Endodermal cell (in vitro differentiated cells): ENCODE measurements around the gene DYNAP. TPM values are rescaled to one million over a fixed set of nuclear protein-coding genes. Genes with fewer than 3 reads are reported as not detected.

Experiments
- DNase-seq: peaks from one replicate; pipeline ENCODE4 v3.0.0-alpha.2; 2017
- H3K27ac ChIP-seq: 2 replicates; pipeline ENCODE4 v1.5.1; 2013; ENCODE audit warnings: mild to moderate bottlenecking, low read depth, low read length, moderate library complexity
- H3K27me3 ChIP-seq: 2 replicates; pipeline ENCODE4 v1.6.1; 2013; ENCODE audit warnings: mild to moderate bottlenecking, low read length, moderate library complexity; ENCODE audit not compliant: insufficient read depth, control insufficient read depth, poor library complexity, severe bottlenecking
- H3K36me3 ChIP-seq: 2 replicates; pipeline ENCODE4 v1.7.0; 2013; ENCODE audit warnings: mild to moderate bottlenecking, low read length, moderate library complexity; ENCODE audit not compliant: control insufficient read depth, insufficient read depth
- H3K4me1 ChIP-seq: one replicate; pipeline ENCODE4 v1.7.0; 2013; ENCODE audit warnings: low read length; ENCODE audit not compliant: control insufficient read depth, insufficient read depth
- H3K4me3 ChIP-seq: 2 replicates; pipeline ENCODE4 v1.5.1; 2013; ENCODE audit warnings: mild to moderate bottlenecking, low read length, moderate library complexity
- H3K9ac ChIP-seq: 2 replicates; pipeline ENCODE4 v1.6.1; 2013; ENCODE audit warnings: mild to moderate bottlenecking, low read length, moderate library complexity; ENCODE audit not compliant: poor library complexity, severe bottlenecking; ENCODE audit errors: extremely low read depth
- H3K9me3 ChIP-seq: 2 replicates; pipeline ENCODE4 v1.6.1; 2013; ENCODE audit warnings: mild to moderate bottlenecking, low read length, moderate library complexity; ENCODE audit not compliant: control insufficient read depth
- H3K27ac Mint-ChIP-seq: 2 replicates; pipeline ENCODE4 v1.8.0; 2020; ENCODE audit warnings: mixed read lengths
- H3K27me3 Mint-ChIP-seq: 2 replicates; pipeline ENCODE4 v1.8.0; 2021; ENCODE audit warnings: mild to moderate bottlenecking, mixed read lengths; ENCODE audit not compliant: insufficient read depth
- H3K36me3 Mint-ChIP-seq: 2 replicates; pipeline ENCODE4 v1.8.0; 2020; ENCODE audit warnings: low read depth, mixed read lengths
- H3K4me1 Mint-ChIP-seq: 2 replicates; pipeline ENCODE4 v1.8.0; 2020; ENCODE audit warnings: mixed read lengths
- H3K4me3 Mint-ChIP-seq: 2 replicates; pipeline ENCODE4 v1.8.0; 2020; ENCODE audit warnings: mild to moderate bottlenecking, moderate library complexity, mixed read lengths
- H3K9me3 Mint-ChIP-seq: 2 replicates; pipeline ENCODE4 v1.8.0; 2020; ENCODE audit warnings: mild to moderate bottlenecking, mixed read lengths
- WGBS, 2 experiments: methylation state at CpG; one replicate each; pipeline versions ENCODE4 v1.1.5 to v1.1.7; 2013; ENCODE audit warnings: missing lambda C conversion rate in 2 of 2, mixed read lengths in 1 of 2; ENCODE audit not compliant: insufficient coverage in 1 of 2, insufficient read length in 1 of 2; 5-methylcytosine and 5-hydroxymethylcytosine counted together
- long read RNA-seq, 4 experiments: library from polyadenylated mRNA in 2 of 4; library from RNA in 1 of 4; library from capped mRNA in 1 of 4; stranded (forward) in 3 of 4; unstranded in 1 of 4; transcript quantifications; one replicate each; pipeline ENCODE4 v2.0.0, GENCODE V29; 2020 to 2021; ENCODE audit warnings: inconsistent platforms in 1 of 4
- polyA plus RNA-seq, 2 experiments: library from polyadenylated mRNA; stranded (reverse); fragments of 50-300 nt; gene quantifications; one replicate each; pipeline ENCODE4 v1.2.3, GENCODE V29; 2013
- total RNA-seq, 2 donors: library from RNA; stranded (reverse); fragmentation: NEBNext Ultra II Directional in 1 of 2; extraction: Animal tissue kit (Norgen Biotek cat#: 25700) in 1 of 2; gene quantifications; 2 replicates in 1 of 2; 3 replicates in 1 of 2; pipeline ENCODE4 v1.2.1, GENCODE V29; 2021
- TF ChIP-seq, protein P1 (sequence below): fragments of 200-600 bp; sonication (generic); conservative IDR thresholded peaks from 2 replicates; pipeline ENCODE4 v1.5.0; 2021; ENCODE audit warnings: antibody characterized with exemption, mild to moderate bottlenecking

The DYNAP gene
- not detected for total RNA-seq
- not detected for polyA plus RNA-seq (2013, experiment 1 of 2)
- not detected for polyA plus RNA-seq (2013, experiment 2 of 2)
- long read RNA-seq, experiment 1 = 0 reads
- long read RNA-seq, experiment 2 = 0 reads
- long read RNA-seq, experiment 3 = 0 reads
- long read RNA-seq, experiment 4 = 0 reads

GRCh38 chr18:54590945-54591344, at the start of gene DYNAP:
DYNAP (plus strand) TSS chr18:54591245; CDS start chr18:54591283, 38 bp downstream.
- TF ChIP-seq, protein P1, sequence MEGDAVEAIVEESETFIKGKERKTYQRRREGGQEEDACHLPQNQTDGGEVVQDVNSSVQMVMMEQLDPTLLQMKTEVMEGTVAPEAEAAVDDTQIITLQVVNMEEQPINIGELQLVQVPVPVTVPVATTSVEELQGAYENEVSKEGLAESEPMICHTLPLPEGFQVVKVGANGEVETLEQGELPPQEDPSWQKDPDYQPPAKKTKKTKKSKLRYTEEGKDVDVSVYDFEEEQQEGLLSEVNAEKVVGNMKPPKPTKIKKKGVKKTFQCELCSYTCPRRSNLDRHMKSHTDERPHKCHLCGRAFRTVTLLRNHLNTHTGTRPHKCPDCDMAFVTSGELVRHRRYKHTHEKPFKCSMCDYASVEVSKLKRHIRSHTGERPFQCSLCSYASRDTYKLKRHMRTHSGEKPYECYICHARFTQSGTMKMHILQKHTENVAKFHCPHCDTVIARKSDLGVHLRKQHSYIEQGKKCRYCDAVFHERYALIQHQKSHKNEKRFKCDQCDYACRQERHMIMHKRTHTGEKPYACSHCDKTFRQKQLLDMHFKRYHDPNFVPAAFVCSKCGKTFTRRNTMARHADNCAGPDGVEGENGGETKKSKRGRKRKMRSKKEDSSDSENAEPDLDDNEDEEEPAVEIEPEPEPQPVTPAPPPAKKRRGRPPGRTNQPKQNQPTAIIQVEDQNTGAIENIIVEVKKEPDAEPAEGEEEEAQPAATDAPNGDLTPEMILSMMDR = no peak
- Histone ChIP-seq H3K4me3 (no peak within 1 kb of the TSS), H3K9me3 (no peaks in the 10 kb centered on the region), H3K27ac (no peak within 1 kb of the TSS), H3K36me3 (no peaks in the 10 kb centered on the region), H3K27me3 (no peaks in the 10 kb centered on the region), H3K9ac (no peak within 1 kb of the TSS), H3K4me1 (no peaks in the 10 kb centered on the region)
- H3K36me3 Mint-ChIP-seq = no peaks in the 10 kb centered on the region
- no peak within 1 kb of the TSS for H3K27ac Mint-ChIP-seq
- H3K9me3 Mint-ChIP-seq = no peaks in the 10 kb centered on the region
- no peak for DNase-seq
- no peaks in the 10 kb centered on the region for H3K27me3 Mint-ChIP-seq
- H3K4me3 Mint-ChIP-seq = no peak within 1 kb of the TSS
- WGBS, 2 experiments = 91 to 100% methylated on average over 3 to 5 of the region's 5 CpGs
- H3K4me1 Mint-ChIP-seq = peaks cover 3% of the 10 kb centered on the region

DNA sequence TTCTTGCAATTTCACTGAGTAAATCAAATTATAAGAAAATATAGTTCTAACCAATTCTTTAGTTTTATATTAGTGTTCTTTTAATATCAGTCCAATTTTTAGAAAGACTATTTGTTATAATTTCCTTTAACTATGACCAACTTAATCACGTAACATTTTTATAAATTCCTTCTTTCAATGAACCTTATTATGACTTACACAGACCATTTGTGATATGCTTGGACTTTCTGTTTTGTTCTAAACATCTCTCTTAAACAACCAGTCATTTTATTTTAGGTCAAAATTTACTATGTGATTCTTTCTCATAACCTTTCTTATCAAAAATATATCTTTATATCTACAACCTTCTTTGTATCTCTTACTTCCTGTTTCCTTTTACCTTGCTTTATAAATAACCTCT, 39.5 kb upstream of the DYNAP start:
- H3K9ac ChIP-seq = no peak overlapping the region
- WGBS, 2 experiments = 88 to 96% methylated on average over 1 of the region's 1 CpG
- H3K36me3 Mint-ChIP-seq = no peaks in the 10 kb centered on the region
- H3K27ac Mint-ChIP-seq = no peak overlapping the region
- H3K4me3 Mint-ChIP-seq = no peak overlapping the region
- H3K27me3 Mint-ChIP-seq = no peaks in the 10 kb centered on the region
- no peak overlapping the region for H3K27ac ChIP-seq
- H3K4me3 ChIP-seq = no peak overlapping the region
- no peaks in the 10 kb centered on the region for H3K36me3 ChIP-seq
- no peaks in the 10 kb centered on the region for H3K4me1 ChIP-seq
- peaks cover 58% of the 10 kb centered on the region for H3K9me3 ChIP-seq
- DNase-seq = no peak
- H3K27me3 ChIP-seq = no peaks in the 10 kb centered on the region
- H3K9me3 Mint-ChIP-seq = peaks cover 72% of the 10 kb centered on the region
- H3K4me1 Mint-ChIP-seq = no peaks in the 10 kb centered on the region
- TF ChIP-seq, protein P1 = no peak

GRCh38 chr18:54555286-54555685, 35.8 kb upstream of the DYNAP start:
- no peak overlapping the region for H3K27ac ChIP-seq
- no peak overlapping the region for H3K4me3 ChIP-seq
- Mint-ChIP-seq H3K4me1 (peaks cover 4% of the 10 kb centered on the region), H3K36me3 (no peaks in the 10 kb centered on the region), H3K4me3 (no peak overlapping the region), H3K27me3 (no peaks in the 10 kb centered on the region), H3K27ac (no peak overlapping the region), H3K9me3 (peaks cover 38% of the 10 kb centered on the region)
- no peak for DNase-seq
- H3K36me3 ChIP-seq = no peaks in the 10 kb centered on the region
- WGBS, 2 experiments = 68 to 90% methylated on average over 2 of the region's 2 CpGs
- peaks cover 42% of the 10 kb centered on the region for H3K9me3 ChIP-seq
- no peaks in the 10 kb centered on the region for H3K27me3 ChIP-seq
- no peaks in the 10 kb centered on the region for H3K4me1 ChIP-seq
- TF ChIP-seq, protein P1 = no peak
- H3K9ac ChIP-seq = no peak overlapping the region
